ENCODE results near the gene SVEP1.

The SVEP1 gene

DNA sequence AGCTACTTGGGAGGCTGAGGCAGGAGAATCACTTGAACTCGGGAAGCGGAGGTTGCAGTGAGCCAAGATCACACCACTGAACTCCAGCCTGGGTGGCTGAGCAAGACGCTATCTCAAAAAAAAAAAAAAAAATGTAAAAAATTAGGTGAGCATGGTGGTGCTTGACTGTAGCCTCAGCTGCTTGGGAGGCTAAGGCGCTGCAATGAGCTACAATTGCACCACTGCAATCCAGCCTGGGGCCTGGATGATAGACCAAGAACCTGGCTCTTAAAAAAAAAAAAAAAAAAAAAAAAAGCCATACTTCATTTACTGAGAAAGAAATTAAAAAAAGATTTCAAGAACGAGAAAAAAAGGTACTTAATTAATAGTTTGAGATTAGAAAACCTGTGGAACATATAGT lies 62.1 kb downstream of the SVEP1 start:
- no peak for DNase-seq

DNA sequence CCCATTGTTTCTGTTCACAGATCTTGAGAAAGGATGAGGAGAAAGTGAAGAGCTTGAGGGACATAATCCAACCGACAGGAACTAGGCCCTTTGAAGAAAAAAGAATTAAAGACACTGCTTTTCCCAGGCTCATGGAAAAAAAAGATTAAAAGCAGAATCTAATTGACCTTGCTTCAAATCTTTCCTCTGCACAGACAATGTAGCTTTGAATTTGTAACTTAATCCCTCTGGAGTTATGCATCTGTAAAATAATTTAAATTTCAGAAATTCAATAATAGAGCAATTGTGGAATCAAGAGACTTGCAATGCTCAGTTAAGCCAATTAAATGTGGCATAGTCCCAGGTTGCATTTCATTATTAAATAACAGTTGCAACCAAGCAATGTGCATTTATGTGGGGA lies 64.6 kb downstream of the SVEP1 start:
- no peak for DNase-seq

DNA sequence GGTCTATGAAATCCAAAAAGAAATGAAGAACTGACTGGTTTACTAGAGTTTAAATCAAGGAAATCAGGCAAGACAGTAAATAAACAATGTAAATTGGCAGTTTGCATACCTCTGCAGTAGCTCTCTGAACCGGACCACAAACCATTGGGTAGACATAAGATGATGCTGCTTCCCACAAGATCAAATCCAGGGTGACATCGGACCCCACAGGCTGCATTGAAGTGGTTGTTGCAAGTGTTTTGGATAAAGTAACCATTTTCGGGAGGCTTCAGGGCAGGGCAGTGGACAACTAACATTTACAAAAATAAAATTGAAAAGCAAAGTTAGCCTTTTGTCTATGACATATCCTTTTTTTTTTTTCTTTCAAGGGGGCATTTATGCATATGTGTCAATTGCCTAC lies 66.7 kb downstream of the SVEP1 start:
- no peak for DNase-seq

DNA sequence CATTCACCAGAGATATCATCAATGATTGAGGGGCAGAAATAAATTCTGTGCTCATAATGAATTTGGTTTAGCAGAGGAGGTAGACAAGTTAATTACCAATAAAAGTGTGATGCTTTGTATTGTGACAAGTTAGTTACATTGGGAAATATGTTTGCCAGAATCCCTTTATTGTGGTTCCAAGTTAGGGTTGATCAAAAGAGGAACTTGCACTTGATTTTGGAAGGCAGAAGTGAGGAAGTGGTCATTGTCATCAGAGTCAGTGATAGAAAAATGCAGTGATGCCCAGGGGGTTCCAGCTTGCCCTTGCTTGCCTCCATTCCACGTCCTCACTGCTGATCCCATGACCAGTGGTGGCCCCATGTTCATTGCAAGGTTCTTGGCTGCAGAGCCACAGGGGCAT lies 69.7 kb downstream of the SVEP1 start:
- DNase-seq, result peak; percentile 9 to 21

DNA sequence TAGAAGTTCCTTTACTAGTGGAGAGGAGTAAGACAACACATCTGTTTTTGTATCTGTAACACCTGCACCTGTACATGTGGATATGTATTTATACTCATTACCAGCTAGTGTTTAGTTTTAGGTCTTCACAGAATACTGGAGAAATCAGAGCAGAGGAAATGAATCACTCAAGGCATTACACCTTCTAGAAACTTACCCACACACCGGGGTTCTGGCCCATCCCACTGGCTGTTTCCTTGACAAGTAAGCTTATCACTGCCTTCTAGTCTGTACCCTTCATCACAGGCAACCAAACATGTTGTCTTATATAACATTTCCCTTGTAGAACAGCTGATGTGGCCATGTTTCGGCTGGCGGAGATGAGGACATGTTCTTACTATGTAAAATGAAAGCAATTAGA lies 76.7 kb downstream of the SVEP1 start:
- no peak for DNase-seq

DNA sequence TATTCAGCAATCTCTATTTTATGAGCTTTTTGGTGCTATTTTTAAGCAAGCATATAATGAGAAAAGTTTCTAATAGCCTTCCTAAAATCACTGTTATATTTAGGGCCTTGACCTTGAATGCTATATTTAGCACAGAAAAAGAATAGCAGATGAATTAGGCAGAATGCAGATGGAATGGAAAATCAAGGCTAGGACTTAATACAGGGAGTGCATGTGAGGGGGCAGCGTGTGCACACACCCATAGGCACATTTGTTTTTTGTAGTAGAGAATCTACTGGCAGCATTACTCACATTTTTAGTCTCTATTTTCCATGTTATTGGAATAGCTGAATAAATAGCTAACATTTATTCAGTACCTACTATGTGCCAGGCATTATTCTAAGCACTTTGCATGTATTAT lies 79.9 kb downstream of the SVEP1 start:
- no peak for DNase-seq

DNA sequence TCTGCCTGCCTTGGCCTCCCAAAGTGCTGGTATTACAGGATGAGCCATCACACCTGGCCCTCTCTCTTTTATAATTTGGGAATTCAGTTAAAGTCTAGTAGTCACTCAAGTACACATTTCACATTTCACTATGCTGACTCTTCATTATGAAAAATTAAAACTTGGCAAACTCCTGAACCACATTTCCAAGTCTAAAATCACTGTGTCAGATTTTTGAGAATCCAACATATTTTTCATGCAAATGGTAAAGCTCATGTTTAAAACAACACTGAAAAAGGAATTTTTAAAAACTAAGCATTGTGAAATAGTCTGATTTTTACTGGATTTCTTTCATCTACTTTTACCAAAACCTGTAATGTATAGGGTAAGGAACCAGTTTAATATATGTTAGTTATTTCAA lies 92.3 kb downstream of the SVEP1 start:
- no peak for DNase-seq

DNA sequence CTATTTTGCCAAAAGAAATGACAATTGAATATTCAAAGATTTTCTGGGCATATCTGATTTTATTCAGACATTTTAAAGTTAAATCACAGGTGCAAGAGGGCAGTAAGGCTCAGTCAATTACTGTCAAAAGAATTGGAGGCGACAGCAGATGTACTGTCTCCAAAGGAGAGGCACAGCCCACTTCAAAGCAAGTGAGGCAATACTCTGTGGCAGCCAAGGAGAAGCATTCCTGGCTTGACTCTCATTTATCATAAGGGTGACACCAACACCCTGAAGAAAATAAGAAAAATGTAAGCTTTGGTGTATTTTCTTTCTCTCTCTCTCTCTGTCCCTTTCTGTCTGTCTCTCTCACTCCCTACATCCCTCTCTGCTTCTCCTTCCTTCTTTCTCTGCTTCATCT lies 93.3 kb downstream of the SVEP1 start:
- no peak for DNase-seq

DNA sequence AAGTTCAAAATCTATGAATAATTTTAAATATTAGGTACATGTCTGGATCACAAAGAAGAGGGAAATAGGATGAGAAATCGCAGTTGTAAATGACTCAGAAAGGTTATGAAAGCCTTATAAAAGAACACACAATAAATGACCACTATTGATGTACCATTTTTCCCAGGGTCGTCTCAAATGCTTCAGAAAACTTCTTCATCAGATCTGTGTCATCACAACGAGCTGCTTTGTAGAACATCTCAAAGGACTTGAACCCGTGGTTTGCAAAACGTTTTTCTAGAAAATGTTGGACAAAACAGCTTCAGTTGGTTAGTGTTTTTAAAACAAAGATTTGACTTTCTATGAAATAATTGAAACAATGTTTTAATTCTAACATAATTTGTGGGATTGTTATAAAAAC lies 100.1 kb downstream of the SVEP1 start:
- no peak for DNase-seq

DNA sequence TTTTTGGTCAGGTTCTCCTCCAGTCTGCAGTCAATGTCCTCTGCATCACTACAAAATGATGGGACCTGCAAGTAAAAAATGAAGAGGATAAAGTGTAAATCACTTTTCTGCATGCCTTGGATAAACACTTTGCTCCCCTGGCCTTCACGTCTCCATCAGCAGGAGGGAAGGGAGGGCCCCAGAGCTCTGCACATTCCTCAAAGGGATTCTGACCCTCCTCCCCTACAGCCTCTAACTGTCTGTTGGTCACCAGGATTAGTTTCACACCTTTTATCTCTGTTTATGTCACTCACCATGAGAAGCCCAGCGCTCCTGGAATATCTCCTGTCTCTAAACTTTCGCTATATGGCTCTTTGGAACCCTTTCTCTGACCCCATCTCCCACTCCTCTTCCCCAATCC lies 103.3 kb downstream of the SVEP1 start:
- DNase-seq, result no peak

DNA sequence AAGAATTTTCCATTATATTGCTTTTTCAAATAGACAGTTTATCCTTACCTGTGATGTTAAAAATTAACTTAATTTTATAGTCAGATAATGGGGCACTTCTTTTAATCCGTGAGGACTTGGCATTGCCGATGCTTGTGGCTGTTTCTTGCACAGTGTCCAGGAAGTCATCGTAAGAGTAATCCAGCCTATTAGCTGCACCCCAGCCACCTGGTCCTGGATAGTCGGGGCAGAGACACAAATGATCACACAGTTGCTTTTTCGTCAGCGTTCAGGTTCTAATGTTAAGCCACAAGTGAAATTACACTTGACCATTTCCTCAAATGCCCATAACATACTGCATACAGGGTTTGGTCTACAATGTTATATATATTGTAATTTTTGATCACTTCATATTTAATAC lies 107.4 kb downstream of the SVEP1 start:
- DNase-seq, result no peak

DNA sequence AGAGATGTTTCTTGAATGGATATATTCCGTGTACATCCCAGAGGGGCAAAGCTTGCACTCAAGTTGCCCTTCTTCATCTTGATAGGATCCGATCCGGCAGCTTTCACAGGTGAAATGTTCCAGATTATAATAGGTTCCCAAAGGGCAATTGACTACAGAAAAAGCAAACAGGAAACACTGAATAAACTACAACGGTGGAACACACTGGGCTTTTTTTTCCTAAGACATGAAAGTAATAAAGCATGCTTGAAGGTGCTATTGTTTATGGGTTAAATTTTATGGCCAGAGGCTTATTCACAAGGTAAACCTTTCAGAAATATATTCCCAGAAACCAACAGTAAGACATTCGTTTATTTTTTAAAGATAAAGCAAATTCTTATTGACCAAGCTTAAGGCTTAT lies 110.6 kb downstream of the SVEP1 start:
- no peak for DNase-seq

DNA sequence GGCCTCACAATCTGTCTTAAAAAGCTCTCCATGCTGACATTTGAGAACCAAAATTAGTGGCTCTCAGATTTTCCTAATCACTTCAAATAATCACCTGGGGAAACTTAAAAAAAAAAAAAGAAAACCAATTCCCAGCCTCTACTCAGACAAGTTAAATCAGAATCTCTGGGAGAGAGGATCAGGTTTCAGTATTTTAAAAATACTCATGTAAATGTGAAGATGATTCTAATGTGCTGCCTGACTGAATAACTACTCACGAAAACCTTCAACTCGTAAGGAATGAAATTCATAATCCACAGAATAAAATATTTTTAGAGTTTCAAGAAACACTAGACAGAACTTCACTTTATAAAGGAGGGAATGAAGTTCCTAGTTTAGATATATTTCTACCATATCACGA lies 114.4 kb downstream of the SVEP1 start:
- no peak for DNase-seq

DNA sequence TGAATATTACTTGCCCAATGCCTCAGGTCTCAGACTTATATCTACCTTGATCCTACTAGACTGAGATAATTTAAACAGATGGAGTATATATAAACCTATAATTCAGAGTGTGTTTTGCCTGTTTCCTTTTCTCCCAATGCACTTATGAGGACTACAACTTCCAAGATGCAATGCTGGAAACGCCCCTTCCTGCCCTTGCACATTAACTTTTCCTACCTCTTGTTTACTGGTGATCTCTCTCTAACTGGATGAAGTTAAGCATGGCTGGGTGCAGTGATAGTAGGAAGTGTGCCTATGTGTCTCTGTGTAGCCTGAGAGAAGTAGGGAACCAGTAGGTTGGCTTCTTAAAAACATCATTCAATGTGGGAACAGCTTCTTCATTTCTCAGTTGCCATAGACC lies 115.2 kb downstream of the SVEP1 start:
- no peak for DNase-seq

DNA sequence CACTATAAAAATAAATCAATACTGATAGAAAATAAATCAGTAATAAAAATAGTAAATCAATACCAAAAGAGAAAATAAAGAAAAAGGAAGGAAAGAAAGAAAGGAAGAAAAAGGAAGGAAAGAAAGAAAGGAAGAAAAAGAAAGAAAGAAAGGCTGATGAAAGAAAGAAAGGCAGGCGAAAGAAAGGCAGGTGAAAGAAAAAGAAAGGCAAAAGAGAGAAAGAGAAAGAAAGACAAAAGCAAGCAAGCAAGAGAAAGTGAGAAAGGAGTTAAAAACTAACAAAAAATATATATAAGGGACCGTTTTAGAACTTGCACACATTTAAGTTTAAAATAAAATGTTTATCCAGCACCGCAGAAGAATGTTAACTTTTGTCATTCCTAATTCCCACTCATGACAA lies 116.0 kb downstream of the SVEP1 start:
- DNase-seq, result no peak

DNA sequence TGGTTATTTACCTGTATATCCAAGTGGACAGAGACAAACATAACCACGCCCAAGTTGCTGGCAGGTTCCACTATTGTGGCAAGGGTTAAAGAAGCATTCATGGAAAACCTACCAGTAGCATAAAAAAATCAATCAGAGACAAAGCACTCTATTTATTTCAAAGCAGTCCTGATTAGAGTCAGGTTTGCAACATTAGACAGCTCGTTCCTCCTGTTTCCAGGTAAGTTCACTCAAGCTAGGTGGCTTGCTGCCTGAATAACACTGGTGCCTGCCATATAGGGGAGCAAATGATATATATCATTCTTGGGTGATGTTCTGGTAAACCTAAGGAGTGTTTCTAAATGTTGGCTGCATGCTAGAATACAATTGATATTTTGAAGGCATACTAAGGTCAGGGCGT lies 122.3 kb downstream of the SVEP1 start:
- no peak for DNase-seq

DNA sequence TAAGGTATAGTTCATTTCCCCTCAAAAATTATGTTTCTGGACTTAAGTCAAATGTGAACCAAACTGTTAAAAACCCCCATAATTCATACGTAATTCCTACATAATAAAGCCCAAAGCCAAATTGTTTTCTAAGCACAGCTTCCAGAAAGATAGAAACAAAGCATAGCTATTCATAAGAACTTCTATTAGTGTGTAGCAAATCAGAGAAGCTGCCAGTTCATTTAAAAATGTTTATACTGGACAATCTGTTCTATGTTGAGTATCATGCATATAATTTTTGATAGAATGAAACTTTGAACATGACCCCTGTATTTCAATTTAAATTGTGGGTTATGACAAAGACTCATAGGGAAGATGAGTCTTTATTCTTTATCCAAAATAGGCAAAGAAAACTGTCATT lies 122.9 kb downstream of the SVEP1 start:
- no peak for DNase-seq

DNA sequence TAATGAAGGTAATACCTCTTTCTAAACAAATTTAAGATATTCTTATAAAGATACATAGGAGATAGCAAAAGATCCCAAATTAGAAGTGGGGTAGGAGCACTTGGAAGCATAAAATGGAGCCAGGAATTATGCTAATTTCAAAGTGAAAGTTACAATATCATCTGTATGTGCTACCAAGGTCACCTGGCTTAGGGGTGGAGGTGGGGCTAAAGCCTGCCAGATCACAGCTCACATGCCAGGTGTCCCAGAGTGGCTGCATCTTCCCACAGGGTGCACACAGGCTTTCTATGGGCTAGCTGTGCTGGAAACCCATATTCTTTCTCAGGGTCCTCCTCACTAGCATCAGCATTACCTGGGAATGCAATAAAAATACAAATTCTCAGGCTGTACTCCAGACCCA lies 123.7 kb downstream of the SVEP1 start:
- no peak for DNase-seq

DNA sequence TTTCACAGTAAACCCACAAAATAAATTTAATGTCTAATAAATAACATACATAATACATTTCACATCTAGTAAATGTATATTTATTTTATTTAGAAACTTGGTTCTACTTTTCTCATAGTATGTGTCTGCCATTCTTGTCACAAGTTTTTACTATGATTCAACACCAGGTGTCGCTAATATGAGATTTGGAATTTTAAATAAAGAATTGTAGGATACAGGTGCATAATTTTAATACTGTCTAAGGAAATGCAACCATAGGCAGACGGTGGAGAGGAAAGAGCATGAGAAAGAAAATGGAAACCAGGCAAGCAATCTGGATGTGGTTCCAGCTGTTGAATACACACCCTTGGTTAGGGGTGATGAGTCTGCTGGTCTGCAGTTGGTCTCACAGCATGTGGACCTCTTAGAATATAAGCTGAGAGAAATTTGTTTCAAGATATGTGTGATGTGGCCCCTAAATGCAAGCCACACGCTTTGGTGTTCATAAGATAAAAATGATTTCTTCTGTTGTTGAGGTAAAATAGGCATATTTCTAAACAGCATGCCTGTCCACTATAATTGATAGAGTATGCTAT lies 127.2 kb downstream of the SVEP1 start:
- peak; percentile 8 to 24 for DNase-seq

DNA sequence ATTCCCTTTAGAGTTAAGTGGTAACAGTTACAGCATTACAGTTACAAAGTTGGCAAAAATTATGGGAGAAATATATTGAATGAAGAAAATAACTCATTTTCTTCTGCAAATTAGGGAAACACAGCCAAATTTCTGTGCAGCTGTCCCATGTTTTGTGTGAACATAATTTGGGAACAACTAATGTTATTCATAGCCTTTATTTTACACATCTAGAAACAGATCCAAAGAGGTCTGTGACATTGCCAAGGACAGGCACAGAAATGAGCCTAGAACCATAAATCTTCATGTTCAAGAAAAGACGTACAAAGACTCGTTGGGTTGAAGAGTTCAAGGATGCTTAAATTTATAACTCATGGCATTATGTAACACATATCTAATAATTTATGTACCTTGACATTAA lies 127.8 kb downstream of the SVEP1 start:
- DNase-seq, result no peak

DNA sequence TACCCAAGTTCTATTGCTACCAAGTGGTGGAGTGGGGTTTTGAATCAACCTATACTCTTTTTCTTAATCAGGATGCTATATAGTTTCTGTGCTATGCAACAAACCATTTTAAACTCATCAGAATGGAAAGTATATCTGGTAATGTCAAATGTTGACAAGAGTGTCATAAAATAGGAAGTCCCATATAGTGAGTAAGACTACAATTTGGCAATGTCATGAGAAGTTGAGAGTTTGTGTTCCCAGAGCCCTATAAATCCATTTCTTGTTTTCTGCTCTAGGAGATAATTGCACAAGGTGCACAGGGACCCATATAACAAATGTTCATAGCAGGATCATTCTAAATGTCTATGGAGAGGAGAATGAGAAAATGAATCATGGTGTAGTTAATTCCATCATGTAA lies 132.1 kb downstream of the SVEP1 start:
- peak; percentile 66 to 67 for DNase-seq

DNA sequence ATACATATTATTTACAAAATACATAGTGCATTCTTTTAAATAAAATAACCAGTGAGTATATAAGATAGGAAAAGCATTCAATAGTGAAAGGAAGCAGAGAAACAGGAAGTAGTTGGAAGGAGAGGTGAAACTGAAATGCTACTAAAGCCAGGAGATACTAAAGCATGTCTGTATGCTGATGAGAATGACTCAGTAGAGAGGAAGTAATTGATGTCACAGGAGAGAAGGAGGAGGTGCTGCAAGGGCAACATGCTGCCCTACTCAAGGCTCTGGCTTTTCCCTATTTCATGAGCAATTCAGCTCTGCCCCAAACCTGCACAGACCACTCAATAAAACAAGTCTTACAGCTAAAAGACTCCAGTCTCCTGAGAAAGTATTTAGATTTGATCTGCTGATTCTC lies 133.4 kb downstream of the SVEP1 start:
- DNase-seq, result peak; percentile 38 to 39

DNA sequence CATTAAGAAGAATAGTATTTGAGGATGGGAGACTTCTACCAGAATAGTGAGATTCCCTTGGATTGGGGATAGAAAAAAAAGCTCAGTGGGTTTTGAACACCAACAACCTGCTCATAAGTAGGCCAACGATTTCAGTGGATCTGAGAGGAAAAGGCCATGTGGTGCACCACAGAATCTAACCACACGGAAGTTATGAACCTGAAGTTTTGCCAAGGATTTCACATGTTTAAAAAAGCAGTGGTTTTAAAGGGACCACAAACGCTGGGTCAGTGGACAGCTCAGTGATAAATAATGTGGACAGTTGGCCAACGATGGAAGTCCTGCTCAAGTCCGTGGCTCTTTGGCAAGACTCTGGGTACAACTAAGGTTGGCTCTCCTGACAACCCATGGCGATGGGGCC lies 134.6 kb downstream of the SVEP1 start:
- no peak for DNase-seq

DNA sequence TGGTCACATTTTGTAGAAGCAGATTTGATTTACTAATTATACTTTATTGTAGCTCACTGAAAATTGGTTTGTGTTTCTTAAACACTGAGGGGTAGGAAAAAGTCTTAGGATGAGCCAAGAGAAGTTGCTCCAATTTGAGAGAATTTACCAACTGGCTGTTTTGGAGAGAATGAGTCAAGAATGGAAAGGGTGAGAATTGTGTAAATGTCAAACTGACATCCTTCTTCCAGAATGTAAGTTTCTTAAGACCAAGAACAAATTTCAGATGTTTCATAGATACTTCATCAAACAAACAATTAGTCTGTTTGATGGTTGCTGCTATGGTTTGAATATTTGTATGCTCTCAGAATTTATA lies 135.7 kb downstream of the SVEP1 start:
- DNase-seq, result no peak

DNA sequence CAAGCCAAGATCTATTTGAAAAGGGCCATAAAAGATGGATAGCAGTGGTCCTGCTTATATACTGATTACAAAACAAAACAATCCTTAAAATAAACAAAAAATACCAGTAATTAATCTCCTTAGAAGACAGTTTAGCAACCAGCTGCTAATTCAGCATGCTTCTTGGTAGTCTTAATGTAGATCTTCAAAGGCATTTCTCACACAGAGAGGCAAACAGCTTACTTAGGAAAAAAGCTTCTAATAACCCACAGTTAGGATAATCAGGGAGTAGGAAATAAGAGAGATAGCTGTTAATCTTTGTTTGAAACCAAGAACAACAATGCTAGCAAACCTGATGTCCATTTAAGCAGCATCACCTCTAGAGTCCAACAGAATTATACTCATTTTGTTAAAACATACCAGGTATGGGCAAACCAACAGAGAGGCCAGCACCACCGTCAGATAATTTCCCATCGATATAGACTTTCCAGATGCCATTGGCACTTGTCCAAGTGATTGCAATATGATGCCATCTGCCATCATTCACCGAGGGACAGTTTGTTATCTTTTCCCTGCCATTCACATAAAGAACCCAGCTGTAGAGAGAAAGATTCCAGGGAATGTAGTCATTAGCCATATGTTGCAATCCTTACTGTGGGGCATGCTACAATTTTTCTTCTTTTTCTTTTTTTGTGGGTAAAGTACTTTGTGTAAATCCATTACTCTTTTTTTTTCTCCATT lies 136.2 kb downstream of the SVEP1 start:
- no peak for DNase-seq
